Right lobe of liver (tissue), 4 donors: ENCODE measurements around the gene EEF2K.

Source experiments
- POLR2A ChIP-seq: fragments of 450-650 bp; IDR thresholded peaks from one replicate; pipeline ENCODE4 v1.6.1; 2017; ENCODE audit warnings: antibody characterized with exemption, mild to moderate bottlenecking
- TF ChIP-seq, protein P1 (sequence below), 4 donors: fragments of 200-600 bp in 3 of 4; fragments of 450-650 bp in 1 of 4; IDR thresholded peaks; one replicate each; pipeline versions ENCODE4 v1.5.1 to v1.8.0; 2016 to 2022; ENCODE audit warnings: antibody characterized with exemption in 4 of 4, mild to moderate bottlenecking in 2 of 4
- donor health status: DM: no; HTN: no; CAD: no.
- donor health status: DM: no; HTN: no; CAD: no.
- donor health status: DM: no; HTN: yes; CAD: no.

- TF ChIP-seq, protein P1, sequence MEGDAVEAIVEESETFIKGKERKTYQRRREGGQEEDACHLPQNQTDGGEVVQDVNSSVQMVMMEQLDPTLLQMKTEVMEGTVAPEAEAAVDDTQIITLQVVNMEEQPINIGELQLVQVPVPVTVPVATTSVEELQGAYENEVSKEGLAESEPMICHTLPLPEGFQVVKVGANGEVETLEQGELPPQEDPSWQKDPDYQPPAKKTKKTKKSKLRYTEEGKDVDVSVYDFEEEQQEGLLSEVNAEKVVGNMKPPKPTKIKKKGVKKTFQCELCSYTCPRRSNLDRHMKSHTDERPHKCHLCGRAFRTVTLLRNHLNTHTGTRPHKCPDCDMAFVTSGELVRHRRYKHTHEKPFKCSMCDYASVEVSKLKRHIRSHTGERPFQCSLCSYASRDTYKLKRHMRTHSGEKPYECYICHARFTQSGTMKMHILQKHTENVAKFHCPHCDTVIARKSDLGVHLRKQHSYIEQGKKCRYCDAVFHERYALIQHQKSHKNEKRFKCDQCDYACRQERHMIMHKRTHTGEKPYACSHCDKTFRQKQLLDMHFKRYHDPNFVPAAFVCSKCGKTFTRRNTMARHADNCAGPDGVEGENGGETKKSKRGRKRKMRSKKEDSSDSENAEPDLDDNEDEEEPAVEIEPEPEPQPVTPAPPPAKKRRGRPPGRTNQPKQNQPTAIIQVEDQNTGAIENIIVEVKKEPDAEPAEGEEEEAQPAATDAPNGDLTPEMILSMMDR (IDR thresholded peaks at IDR 0.05): no peak
- TF ChIP-seq POLR2A: no peak
These were observed 34.1 kb downstream of the EEF2K start for GRCh38 chr16:22240023-22240710.
